Measurements from ENCODE around the gene TXNL4A.

Gene TXNL4A

GRCh38 chr18:79963658-79964329, 24.6 kb downstream of the TXNL4A start:
- no peak for DNase-seq

GRCh38 chr18:79962835-79963657, 25.3 kb downstream of the TXNL4A start:
- DNase-seq: peak; percentile 63

- DNase-seq: no peak
Measured at GRCh38 chr18:79962311-79962710, 26.1 kb downstream of the TXNL4A start.

- no peak for DNase-seq
Measured at GRCh38 chr18:79961527-79962291, 26.7 kb downstream of the TXNL4A start.

- no peak for DNase-seq
Measured at GRCh38 chr18:79960921-79961526, 27.3 kb downstream of the TXNL4A start.

GRCh38 chr18:79960161-79960801, 28.1 kb downstream of the TXNL4A start:
- peak; percentile 39 for DNase-seq

GRCh38 chr18:79958981-79959380, 29.4 kb downstream of the TXNL4A start:
- no peak for DNase-seq

- DNase-seq: no peak
Measured at GRCh38 chr18:79956276-79956675, 32.1 kb downstream of the TXNL4A start.

GRCh38 chr18:79955302-79956075, 32.9 kb downstream of the TXNL4A start:
- DNase-seq: no peak

GRCh38 chr18:79954791-79955190, 33.6 kb downstream of the TXNL4A start:
- DNase-seq: no peak

GRCh38 chr18:79953971-79954651, 34.3 kb downstream of the TXNL4A start:
- DNase-seq: no peak

- no peak for DNase-seq
Measured at GRCh38 chr18:79952996-79953559, 35.3 kb downstream of the TXNL4A start.

- no peak for DNase-seq
Measured at GRCh38 chr18:79952456-79952995, 35.8 kb downstream of the TXNL4A start.

- DNase-seq: peak; percentile 91
Measured at GRCh38 chr18:79951545-79952455, 36.6 kb downstream of the TXNL4A start, which contains the start of gene SLC66A2. SLC66A2 (minus strand) TSS chr18:79951653; CDS start chr18:79950926, 727 bp downstream.

- DNase-seq: no peak
Measured at GRCh38 chr18:79950515-79951341, 37.6 kb downstream of the TXNL4A start.

- peak; percentile 12 for DNase-seq
Measured at GRCh38 chr18:79949697-79950487, 38.5 kb downstream of the TXNL4A start.

GRCh38 chr18:79948719-79949411, 39.5 kb downstream of the TXNL4A start:
- no peak for DNase-seq
